Chondrocyte (in vitro differentiated cells): ENCODE results near the gene LCE2B. TPM values are rescaled to one million over a fixed set of nuclear protein-coding genes. Genes with fewer than 3 reads are reported as not detected.
"Not testable (repeated sequence)": the region's sequence is repeated elsewhere in the genome, so short reads cannot be mapped to it uniquely, and the experiment has no call there.

Source experiments
- DNase-seq: peaks from one replicate; pipeline ENCODE4 v3.0.0; 2021; ENCODE audit warnings: mixed read lengths, low spot score
- H3K27ac Mint-ChIP-seq: one replicate; pipeline ENCODE4 v1.8.0; 2021; ENCODE audit warnings: mild to moderate bottlenecking, moderate library complexity, mixed read lengths; ENCODE audit not compliant: unreplicated experiment
- H3K27me3 Mint-ChIP-seq: 2 replicates; pipeline ENCODE4 v1.8.0; 2021; ENCODE audit warnings: low read depth, mixed read lengths
- H3K36me3 Mint-ChIP-seq: 2 replicates; pipeline ENCODE4 v1.8.0; 2021; ENCODE audit warnings: low read depth, mixed read lengths
- H3K4me1 Mint-ChIP-seq: 2 replicates; pipeline ENCODE4 v1.8.0; 2021; ENCODE audit warnings: low read depth, mild to moderate bottlenecking, mixed read lengths
- H3K4me3 Mint-ChIP-seq: one replicate; pipeline ENCODE4 v1.8.0; 2021; ENCODE audit warnings: mild to moderate bottlenecking, moderate library complexity, mixed read lengths; ENCODE audit not compliant: unreplicated experiment
- H3K9me3 Mint-ChIP-seq: 2 replicates; pipeline ENCODE4 v1.8.0; 2021; ENCODE audit warnings: low read depth, mixed read lengths
- total RNA-seq: library from RNA; stranded (reverse); gene quantifications from 3 replicates; pipeline ENCODE4 v1.2.1, GENCODE V29; 2021
- TF ChIP-seq, protein P1 (sequence below): fragments of 200-600 bp; sonication (generic); IDR thresholded peaks from 2 replicates; pipeline ENCODE4 v1.5.0; 2021; ENCODE audit warnings: antibody characterized with exemption, mild to moderate bottlenecking, moderate library complexity

LCE2B gene
- total RNA-seq, 1 donor from 2014 or later = not detected

DNA sequence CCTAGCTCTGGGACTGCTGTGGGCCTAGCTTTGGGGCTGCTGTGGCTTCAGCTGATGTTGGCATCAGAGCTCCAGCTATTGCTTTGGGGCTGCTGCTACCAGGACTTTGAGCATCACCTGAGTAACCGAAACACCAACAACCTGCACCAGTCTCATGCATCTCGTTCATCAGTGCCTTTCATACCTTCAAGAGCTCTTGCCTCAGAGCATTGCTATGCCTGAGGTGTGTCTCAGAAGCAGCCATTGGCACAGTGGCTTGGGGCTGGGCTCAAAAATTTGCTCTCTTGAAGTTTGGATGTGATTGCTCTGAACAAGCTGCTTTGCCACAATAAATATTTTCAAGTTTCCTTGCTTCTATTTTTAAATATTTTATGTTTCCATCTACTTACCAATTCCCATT lies 29.5 kb upstream of the LCE2B start:
- H3K27ac Mint-ChIP-seq = no peak overlapping the region
- DNase-seq = no peak

DNA sequence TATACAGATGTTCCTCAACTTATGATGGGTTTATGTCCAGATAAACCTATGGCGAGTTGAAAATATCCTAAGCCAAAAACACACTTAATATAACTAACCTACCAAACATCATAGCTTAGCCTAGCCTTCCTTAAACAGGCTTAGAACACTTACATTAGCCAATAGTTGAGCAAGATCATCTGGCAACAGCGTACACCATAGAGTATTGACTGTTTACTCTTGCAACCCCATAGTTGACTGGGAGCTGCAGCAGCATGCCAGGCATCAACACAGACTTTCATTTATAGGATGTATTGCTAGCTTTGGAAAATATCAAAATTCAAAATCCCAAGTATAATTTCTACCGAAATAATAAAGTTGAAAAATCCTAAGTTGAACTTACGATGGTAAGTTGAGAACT lies 28.2 kb upstream of the LCE2B start:
- H3K4me3 Mint-ChIP-seq = no peak overlapping the region
- TF ChIP-seq, protein P1, sequence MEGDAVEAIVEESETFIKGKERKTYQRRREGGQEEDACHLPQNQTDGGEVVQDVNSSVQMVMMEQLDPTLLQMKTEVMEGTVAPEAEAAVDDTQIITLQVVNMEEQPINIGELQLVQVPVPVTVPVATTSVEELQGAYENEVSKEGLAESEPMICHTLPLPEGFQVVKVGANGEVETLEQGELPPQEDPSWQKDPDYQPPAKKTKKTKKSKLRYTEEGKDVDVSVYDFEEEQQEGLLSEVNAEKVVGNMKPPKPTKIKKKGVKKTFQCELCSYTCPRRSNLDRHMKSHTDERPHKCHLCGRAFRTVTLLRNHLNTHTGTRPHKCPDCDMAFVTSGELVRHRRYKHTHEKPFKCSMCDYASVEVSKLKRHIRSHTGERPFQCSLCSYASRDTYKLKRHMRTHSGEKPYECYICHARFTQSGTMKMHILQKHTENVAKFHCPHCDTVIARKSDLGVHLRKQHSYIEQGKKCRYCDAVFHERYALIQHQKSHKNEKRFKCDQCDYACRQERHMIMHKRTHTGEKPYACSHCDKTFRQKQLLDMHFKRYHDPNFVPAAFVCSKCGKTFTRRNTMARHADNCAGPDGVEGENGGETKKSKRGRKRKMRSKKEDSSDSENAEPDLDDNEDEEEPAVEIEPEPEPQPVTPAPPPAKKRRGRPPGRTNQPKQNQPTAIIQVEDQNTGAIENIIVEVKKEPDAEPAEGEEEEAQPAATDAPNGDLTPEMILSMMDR = no peak
- H3K36me3 Mint-ChIP-seq = no peaks in the 10 kb centered on the region
- H3K27me3 Mint-ChIP-seq = peaks cover 1% of the 10 kb centered on the region
- no peak overlapping the region for H3K27ac Mint-ChIP-seq
- no peaks in the 10 kb centered on the region for H3K4me1 Mint-ChIP-seq
- no peaks in the 10 kb centered on the region for H3K9me3 Mint-ChIP-seq
- DNase-seq = no peak

More for the DNA sequence above, 29.5 kb upstream of the LCE2B start:
- Mint-ChIP-seq H3K4me3 (no peak overlapping the region), H3K9me3 (no peaks in the 10 kb centered on the region), H3K36me3 (no peaks in the 10 kb centered on the region), H3K4me1 (no peaks in the 10 kb centered on the region), H3K27me3 (peaks cover 1% of the 10 kb centered on the region)
- TF ChIP-seq, protein P1 = no peak

DNA sequence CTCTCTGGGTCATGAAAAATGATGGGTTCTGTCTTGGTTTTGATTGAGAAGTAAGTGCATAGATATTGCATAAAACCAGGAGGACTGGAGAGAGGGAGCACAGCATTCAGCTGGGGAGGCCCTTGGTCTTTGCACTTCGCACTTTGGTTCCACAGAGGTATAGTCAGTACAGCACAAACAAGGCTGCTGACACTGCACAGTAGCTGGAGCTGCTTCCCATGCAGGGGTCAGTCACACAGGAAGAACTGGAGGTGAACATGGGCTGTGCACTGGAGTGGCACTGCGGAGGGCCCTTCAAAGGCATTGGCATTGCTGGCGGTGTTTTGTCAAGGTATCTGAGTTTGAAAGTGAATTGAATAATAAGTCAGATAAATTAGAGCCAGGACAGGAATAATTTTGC lies 27.3 kb upstream of the LCE2B start:
- Mint-ChIP-seq H3K4me3 (no peak overlapping the region), H3K9me3 (no peaks in the 10 kb centered on the region), H3K4me1 (no peaks in the 10 kb centered on the region), H3K27ac (no peak overlapping the region), H3K27me3 (peaks cover 1% of the 10 kb centered on the region), H3K36me3 (no peaks in the 10 kb centered on the region)
- TF ChIP-seq, protein P1 = no peak
- DNase-seq = no peak

DNA sequence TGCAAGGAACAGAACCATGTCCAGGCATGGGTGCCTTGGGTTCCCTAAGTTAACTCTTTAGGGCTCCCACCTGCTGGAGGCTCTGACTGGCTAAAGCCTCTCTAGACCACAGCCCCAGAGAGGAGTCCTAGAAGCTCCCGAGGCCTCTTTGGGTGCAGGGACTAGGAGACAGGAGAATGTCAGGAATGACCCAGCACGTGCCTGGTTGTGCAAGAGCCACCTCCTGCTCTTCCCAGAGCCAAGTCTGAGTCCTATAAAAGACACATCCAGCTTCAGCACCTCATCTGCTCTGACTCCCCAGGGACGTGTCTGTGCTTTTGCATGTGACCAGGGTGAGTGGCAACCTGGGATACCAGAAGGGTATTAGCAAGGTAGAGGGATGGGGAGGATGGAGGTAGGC lies 22.8 kb upstream of the LCE2B start, which contains the start of gene LCE2D:
Gene LCE2D (plus strand): TSS at position 283 of the 400 bp plus-strand sequence. CDS start 726 bp downstream, outside the sequence.
- H3K9me3 Mint-ChIP-seq = peaks cover 7% of the 10 kb centered on the region

DNA sequence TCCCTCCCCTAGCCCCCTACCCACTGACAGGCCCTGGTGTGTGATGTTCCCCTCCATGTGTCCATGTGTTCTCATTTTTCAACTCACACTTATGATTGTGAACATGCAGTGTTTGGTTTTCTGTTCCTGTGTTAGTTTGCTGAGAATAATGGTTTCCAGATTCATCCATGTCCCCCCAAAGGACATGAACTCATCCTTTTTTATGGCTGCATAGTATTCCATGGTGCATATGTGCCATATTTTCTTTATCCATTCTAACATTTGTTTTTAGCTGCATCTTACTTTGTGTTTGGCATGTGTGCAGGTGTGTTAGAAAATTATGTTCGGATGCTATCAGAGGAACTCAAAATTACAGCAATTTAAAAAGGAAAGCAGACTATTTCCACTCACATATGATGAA lies 19.8 kb upstream of the LCE2B start:
- H3K27ac Mint-ChIP-seq, H3K9me3 Mint-ChIP-seq, DNase-seq, H3K4me1 Mint-ChIP-seq, H3K36me3 Mint-ChIP-seq, H3K27me3 Mint-ChIP-seq, H3K4me3 Mint-ChIP-seq: not testable (repeated sequence)

More for the DNA sequence above, 22.8 kb upstream of the LCE2B start, which contains the start of gene LCE2D:
- H3K27me3 Mint-ChIP-seq = peaks cover 1% of the 10 kb centered on the region
- H3K36me3 Mint-ChIP-seq = no peaks in the 10 kb centered on the region
- no peaks in the 10 kb centered on the region for H3K4me1 Mint-ChIP-seq
- TF ChIP-seq, protein P1 = no peak
- no peak for DNase-seq
- H3K27ac Mint-ChIP-seq = no peak within 1 kb of the TSS
- H3K4me3 Mint-ChIP-seq = no peak within 1 kb of the TSS

DNA sequence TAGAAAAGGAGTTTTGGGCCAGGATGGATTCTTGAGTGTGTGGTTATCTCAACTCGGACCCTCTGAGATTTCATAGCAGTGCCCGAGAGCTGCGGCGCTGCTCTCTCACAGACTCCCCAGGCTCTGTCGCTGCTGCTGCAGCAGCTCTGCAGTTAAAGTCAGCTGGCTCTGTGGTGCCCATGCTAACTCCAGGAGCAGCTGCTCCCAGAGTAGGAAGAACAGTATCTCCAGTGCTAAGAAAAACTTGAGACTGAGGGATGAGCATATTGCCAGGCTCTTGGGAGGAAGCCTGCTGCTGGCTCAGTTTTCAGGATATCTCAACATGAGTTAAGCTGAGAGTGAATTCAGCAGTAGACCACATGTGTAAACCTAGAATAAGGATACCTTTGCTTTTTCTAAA lies 18.3 kb upstream of the LCE2B start:
- TF ChIP-seq, protein P1 = no peak
- Mint-ChIP-seq H3K4me3 (no peak overlapping the region), H3K9me3 (peaks cover 10% of the 10 kb centered on the region), H3K27ac (no peak overlapping the region), H3K27me3 (no peaks in the 10 kb centered on the region), H3K4me1 (no peaks in the 10 kb centered on the region), H3K36me3 (no peaks in the 10 kb centered on the region)
- DNase-seq = no peak
